GM12878 (cell line): ENCODE measurements around the gene CAPN10. TPM values are rescaled to one million over a fixed set of nuclear protein-coding genes. Genes with fewer than 3 reads are reported as not detected.

Experiments
- ATF7 ChIP-seq: fragments of 450-650 bp; IDR thresholded peaks from 2 replicates; pipeline ENCODE4 v1.6.1; 2016; ENCODE audit warnings: low read depth, mild to moderate bottlenecking
- BRCA1 ChIP-seq: IDR thresholded peaks from 2 replicates; pipeline ENCODE4 v1.6.1; 2011; ENCODE audit warnings: low read depth, low read length, improper control_type of control experiment
- CEBPB ChIP-seq, 2 experiments: fragments of 150-350 bp in 1 of 2; IDR thresholded peaks; 2 replicates each; pipeline ENCODE4 v1.6.1; 2012 to 2014; ENCODE audit warnings: low read depth in 2 of 2, low read length in 2 of 2, borderline replicate concordance in 1 of 2, inconsistent platforms in 1 of 2
- CHD2 ChIP-seq: IDR thresholded peaks from 2 replicates; pipeline ENCODE4 v1.6.1; 2011; ENCODE audit warnings: low read depth, low read length, improper control_type of control experiment, borderline replicate concordance
- DPF2 ChIP-seq: fragments of 450-650 bp; IDR thresholded peaks from 2 replicates; pipeline ENCODE4 v1.6.1; 2017; ENCODE audit warnings: mild to moderate bottlenecking
- ETV6 ChIP-seq, 2 experiments: fragments of 450-650 bp in 1 of 2; IDR thresholded peaks in 1 of 2; conservative IDR thresholded peaks in 1 of 2; 2 replicates each; pipeline ENCODE4 v1.6.1; 2014; ENCODE audit warnings: antibody characterized with exemption in 1 of 2, borderline replicate concordance in 1 of 2, low read depth in 1 of 2, mild to moderate bottlenecking in 1 of 2, moderate library complexity in 1 of 2
- EZH2 ChIP-seq: IDR thresholded peaks from 2 replicates; pipeline ENCODE4 v1.6.1; 2012; ENCODE audit warnings: low read depth, mild to moderate bottlenecking, control low read depth, inconsistent platforms, low read length, borderline replicate concordance; ENCODE audit not compliant: control insufficient read depth
- FOXK2 ChIP-seq: fragments of 450-650 bp; IDR thresholded peaks from 2 replicates; pipeline ENCODE4 v1.6.1; 2017; ENCODE audit warnings: mild to moderate bottlenecking, moderate library complexity
- LARP7 ChIP-seq: fragments of 450-650 bp; IDR thresholded peaks from 2 replicates; pipeline ENCODE4 v1.6.1; 2017; ENCODE audit warnings: mild to moderate bottlenecking
- MTA3 ChIP-seq: IDR thresholded peaks from 2 replicates; pipeline ENCODE4 v1.6.1; 2012; ENCODE audit warnings: low read length, inconsistent platforms, borderline replicate concordance
- NR2F1 ChIP-seq: fragments of 450-650 bp; conservative IDR thresholded peaks from 2 replicates; pipeline ENCODE4 v1.6.1; 2017; ENCODE audit warnings: mild to moderate bottlenecking
- PML ChIP-seq: IDR thresholded peaks from 2 replicates; pipeline ENCODE4 v1.6.1; 2012; ENCODE audit warnings: low read length, inconsistent platforms
- POLR2AphosphoS2 ChIP-seq: IDR thresholded peaks from 2 replicates; pipeline ENCODE4 v1.6.1; 2011; ENCODE audit warnings: low read depth, mild to moderate bottlenecking, low read length, improper control_type of control experiment, moderate library complexity
- SMAD5 ChIP-seq: IDR thresholded peaks from 2 replicates; pipeline ENCODE4 v1.6.1; 2016; ENCODE audit warnings: antibody characterized with exemption, low read depth
- SPI1 ChIP-seq: IDR thresholded peaks from 2 replicates; pipeline ENCODE4 v1.6.1; 2011; ENCODE audit warnings: low read depth, mild to moderate bottlenecking, low read length, moderate library complexity, borderline replicate concordance; ENCODE audit not compliant: insufficient read depth
- SREBF2 ChIP-seq: IDR thresholded peaks from 2 replicates; pipeline ENCODE4 v1.6.1; 2012; ENCODE audit warnings: mild to moderate bottlenecking, low read length
- TAF1 ChIP-seq: IDR thresholded peaks from 2 replicates; pipeline ENCODE4 v1.6.1; 2011; ENCODE audit warnings: mild to moderate bottlenecking, low read depth, low read length, borderline replicate concordance
- TBL1XR1 ChIP-seq: IDR thresholded peaks from 2 replicates; pipeline ENCODE4 v1.6.1; 2012; ENCODE audit warnings: low read depth, low read length, improper control_type of control experiment
- YBX1 ChIP-seq: fragments of 450-650 bp; IDR thresholded peaks from 2 replicates; pipeline ENCODE4 v1.6.1; 2016; ENCODE audit warnings: antibody characterized with exemption
- ZNF217 ChIP-seq: fragments of 450-650 bp; IDR thresholded peaks from 2 replicates; pipeline ENCODE4 v1.6.1; 2017; ENCODE audit warnings: antibody characterized with exemption, mild to moderate bottlenecking
- ZNF274 ChIP-seq: IDR thresholded peaks from one replicate; pipeline ENCODE4 v1.8.0; 2011; ENCODE audit not compliant: insufficient read length, insufficient read depth
- polyA plus RNA-seq, 11 experiments: library from polyadenylated mRNA; depleted of rRNA in 4 of 11; unstranded in 6 of 11; stranded (reverse) in 5 of 11; fragments of >200 nt; fragmentation: Nextera tagmentation in 4 of 11; fragmentation: Illumina TruSeq in 1 of 11; extraction: Ambion mirVana in 4 of 11; extraction: Trizol in 1 of 11; gene quantifications; 1 replicate in 1 of 11; 2 replicates in 10 of 11; pipeline versions ENCODE4 v1.2.1 to v1.2.3, GENCODE V29; 2011 to 2016; ENCODE audit warnings: inconsistent platforms in 2 of 11, missing spikeins in 2 of 11, low read depth in 1 of 11
- total RNA-seq, 4 experiments: library from RNA; depleted of rRNA in 3 of 4; stranded (reverse); fragments of >200 nt in 3 of 4; fragmentation: Illumina TruSeq in 1 of 4; extraction: Trizol in 1 of 4; gene quantifications; 2 replicates each; pipeline versions ENCODE4 v1.2.1 to v1.2.3, GENCODE V29; 2013 to 2021
- TF ChIP-seq, protein P1 (sequence below): fragments of 450-650 bp; formaldehyde crosslinking; IDR thresholded peaks from 2 replicates; pipeline ENCODE4 v1.4.0; 2020; ENCODE audit warnings: mild to moderate bottlenecking, moderate library complexity
- TF ChIP-seq, protein P2 (sequence below), 3 experiments: IDR thresholded peaks in 2 of 3; conservative IDR thresholded peaks in 1 of 3; 2 replicates each; pipeline ENCODE4 v1.5.1; 2011; ENCODE audit warnings: low read depth in 3 of 3, low read length in 3 of 3, mild to moderate bottlenecking in 3 of 3, control low read depth in 2 of 3, moderate library complexity in 2 of 3, inconsistent platforms in 1 of 3, mixed read lengths in 1 of 3; ENCODE audit not compliant: control insufficient read depth in 2 of 3, insufficient read depth in 1 of 3; ENCODE audit errors: extremely low read depth in 1 of 3
- TF ChIP-seq, protein P3 (sequence below): fragments of 450-650 bp; IDR thresholded peaks from 2 replicates; pipeline ENCODE4 v1.6.1; 2017; ENCODE audit warnings: borderline replicate concordance

The CAPN10 gene
- total and polyA plus RNA-seq, 10 of the 15 experiments (the other 5 are each of a cell fraction or from before 2014, with no cell fraction given) = 0.37 to 40.6 (median 17.5) TPM

DNA sequence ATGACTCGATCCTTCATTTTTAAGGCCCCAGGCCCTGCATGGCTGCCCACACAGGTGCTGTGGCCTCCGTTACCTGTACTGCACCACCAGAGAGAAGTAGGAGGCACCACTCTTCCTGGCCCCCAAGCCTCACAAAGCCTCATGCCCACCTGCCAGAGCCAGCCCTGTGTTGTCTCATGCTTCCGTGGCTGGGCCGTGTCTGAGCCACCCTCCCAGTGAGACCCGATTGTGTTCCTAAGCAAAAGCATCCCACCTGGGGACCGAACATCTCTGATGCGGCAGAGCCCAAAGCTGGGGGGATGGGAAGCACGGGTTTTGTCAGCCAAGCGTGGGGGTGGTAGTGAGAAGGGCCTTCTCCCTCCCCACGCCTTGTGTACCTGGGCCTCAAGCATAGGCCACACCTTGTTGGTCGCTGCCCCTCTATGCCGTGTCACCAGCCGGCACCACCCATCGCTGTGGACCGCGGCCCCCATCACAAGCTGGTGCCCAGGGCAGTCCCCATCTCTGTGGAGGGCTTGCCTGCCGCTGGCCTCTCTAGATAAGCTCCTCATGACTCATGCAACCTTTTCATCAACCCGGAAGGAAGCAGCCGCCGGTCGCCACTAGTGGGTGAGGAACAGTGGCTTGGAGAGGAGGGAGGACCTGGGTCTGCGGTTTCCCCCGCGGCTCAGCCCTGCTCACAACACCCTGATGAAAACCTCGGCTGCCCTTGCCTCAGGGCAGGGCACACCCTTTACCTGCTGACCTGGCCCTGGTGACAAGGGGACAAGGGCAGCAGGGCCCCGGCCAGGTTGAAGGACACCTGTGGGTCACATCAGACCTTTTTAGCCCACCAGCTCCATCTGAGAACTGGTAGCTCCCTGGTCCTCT lies 21.0 kb upstream of the CAPN10 start (continued):
- TF ChIP-seq, protein P1, sequence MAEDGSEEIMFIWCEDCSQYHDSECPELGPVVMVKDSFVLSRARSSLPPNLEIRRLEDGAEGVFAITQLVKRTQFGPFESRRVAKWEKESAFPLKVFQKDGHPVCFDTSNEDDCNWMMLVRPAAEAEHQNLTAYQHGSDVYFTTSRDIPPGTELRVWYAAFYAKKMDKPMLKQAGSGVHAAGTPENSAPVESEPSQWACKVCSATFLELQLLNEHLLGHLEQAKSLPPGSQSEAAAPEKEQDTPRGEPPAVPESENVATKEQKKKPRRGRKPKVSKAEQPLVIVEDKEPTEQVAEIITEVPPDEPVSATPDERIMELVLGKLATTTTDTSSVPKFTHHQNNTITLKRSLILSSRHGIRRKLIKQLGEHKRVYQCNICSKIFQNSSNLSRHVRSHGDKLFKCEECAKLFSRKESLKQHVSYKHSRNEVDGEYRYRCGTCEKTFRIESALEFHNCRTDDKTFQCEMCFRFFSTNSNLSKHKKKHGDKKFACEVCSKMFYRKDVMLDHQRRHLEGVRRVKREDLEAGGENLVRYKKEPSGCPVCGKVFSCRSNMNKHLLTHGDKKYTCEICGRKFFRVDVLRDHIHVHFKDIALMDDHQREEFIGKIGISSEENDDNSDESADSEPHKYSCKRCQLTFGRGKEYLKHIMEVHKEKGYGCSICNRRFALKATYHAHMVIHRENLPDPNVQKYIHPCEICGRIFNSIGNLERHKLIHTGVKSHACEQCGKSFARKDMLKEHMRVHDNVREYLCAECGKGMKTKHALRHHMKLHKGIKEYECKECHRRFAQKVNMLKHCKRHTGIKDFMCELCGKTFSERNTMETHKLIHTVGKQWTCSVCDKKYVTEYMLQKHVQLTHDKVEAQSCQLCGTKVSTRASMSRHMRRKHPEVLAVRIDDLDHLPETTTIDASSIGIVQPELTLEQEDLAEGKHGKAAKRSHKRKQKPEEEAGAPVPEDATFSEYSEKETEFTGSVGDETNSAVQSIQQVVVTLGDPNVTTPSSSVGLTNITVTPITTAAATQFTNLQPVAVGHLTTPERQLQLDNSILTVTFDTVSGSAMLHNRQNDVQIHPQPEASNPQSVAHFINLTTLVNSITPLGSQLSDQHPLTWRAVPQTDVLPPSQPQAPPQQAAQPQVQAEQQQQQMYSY = no peak
- TF ChIP-seq YBX1 = no peak
- TF ChIP-seq MTA3 = no peak
- TF ChIP-seq SREBF2 = no peak
- peak; percentile 72 for TF ChIP-seq SMAD5
- TF ChIP-seq ETV6 (conservative IDR thresholded peaks at IDR 0.05 in 1 of 2, IDR thresholded peaks at IDR 0.05 in 1 of 2; ENCODE audit: borderline replicate concordance in 1 of 2, low read depth in 1 of 2) = peak in 1 of 2 experiments; percentile 74; a peak in 2 of 4 replicates
- TF ChIP-seq, protein P2, sequence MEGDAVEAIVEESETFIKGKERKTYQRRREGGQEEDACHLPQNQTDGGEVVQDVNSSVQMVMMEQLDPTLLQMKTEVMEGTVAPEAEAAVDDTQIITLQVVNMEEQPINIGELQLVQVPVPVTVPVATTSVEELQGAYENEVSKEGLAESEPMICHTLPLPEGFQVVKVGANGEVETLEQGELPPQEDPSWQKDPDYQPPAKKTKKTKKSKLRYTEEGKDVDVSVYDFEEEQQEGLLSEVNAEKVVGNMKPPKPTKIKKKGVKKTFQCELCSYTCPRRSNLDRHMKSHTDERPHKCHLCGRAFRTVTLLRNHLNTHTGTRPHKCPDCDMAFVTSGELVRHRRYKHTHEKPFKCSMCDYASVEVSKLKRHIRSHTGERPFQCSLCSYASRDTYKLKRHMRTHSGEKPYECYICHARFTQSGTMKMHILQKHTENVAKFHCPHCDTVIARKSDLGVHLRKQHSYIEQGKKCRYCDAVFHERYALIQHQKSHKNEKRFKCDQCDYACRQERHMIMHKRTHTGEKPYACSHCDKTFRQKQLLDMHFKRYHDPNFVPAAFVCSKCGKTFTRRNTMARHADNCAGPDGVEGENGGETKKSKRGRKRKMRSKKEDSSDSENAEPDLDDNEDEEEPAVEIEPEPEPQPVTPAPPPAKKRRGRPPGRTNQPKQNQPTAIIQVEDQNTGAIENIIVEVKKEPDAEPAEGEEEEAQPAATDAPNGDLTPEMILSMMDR (IDR thresholded peaks at IDR 0.05 in 2 of 3, conservative IDR thresholded peaks at IDR 0.05 in 1 of 3; ENCODE audit: control insufficient read depth in 2 of 3, extremely low read depth in 1 of 3, insufficient read depth in 1 of 3, low read depth in 3 of 3, low read length in 3 of 3) = no peak
- TF ChIP-seq SPI1 = peak; percentile 26; the same call in 1 of the 2 replicates
- 0 out of 4 replicates have a peak, but pooled peaks of 1 of the 2 experiments have one; percentile 4 for TF ChIP-seq CEBPB (IDR thresholded peaks at IDR 0.05; ENCODE audit: borderline replicate concordance in 1 of 2, low read depth in 2 of 2, low read length in 2 of 2)
- TF ChIP-seq EZH2 = no peak
- TF ChIP-seq LARP7 = peak; percentile 41
- 0 out of 2 replicates have a peak, but pooled peaks have one; percentile 31 for TF ChIP-seq TAF1
- TF ChIP-seq CHD2 = peak; percentile 47; the same call in 1 of the 2 replicates
- 0 out of 2 replicates have a peak, but pooled peaks have one; percentile 31 for TF ChIP-seq POLR2AphosphoS2
- peak; percentile 48; the same call in 1 of the 2 replicates for TF ChIP-seq FOXK2
- no peak for TF ChIP-seq BRCA1
- peak; percentile 62; the same call in 1 of the 2 replicates for TF ChIP-seq DPF2
- no peak for TF ChIP-seq ZNF217
- TF ChIP-seq NR2F1 = 0 out of 2 replicates have a peak, but pooled peaks have one; percentile 14
- TF ChIP-seq ZNF274 = no peak
- TF ChIP-seq, protein P3, sequence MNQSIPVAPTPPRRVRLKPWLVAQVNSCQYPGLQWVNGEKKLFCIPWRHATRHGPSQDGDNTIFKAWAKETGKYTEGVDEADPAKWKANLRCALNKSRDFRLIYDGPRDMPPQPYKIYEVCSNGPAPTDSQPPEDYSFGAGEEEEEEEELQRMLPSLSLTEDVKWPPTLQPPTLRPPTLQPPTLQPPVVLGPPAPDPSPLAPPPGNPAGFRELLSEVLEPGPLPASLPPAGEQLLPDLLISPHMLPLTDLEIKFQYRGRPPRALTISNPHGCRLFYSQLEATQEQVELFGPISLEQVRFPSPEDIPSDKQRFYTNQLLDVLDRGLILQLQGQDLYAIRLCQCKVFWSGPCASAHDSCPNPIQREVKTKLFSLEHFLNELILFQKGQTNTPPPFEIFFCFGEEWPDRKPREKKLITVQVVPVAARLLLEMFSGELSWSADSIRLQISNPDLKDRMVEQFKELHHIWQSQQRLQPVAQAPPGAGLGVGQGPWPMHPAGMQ = no peak
- TF ChIP-seq TBL1XR1 = peak; percentile 36; the same call in 1 of the 2 replicates
- TF ChIP-seq ATF7 = peak; percentile 67
- TF ChIP-seq PML = no peak
